H1 (cell line): Measurements from ENCODE around the gene TMEM196. TPM values are rescaled to one million over a fixed set of nuclear protein-coding genes. Genes with fewer than 3 reads are reported as not detected.

Experiments used
- CTCF ChIA-PET: fragments of 300-600 bp; sonication (Branson Sonifier 250); formaldehyde crosslinking; loops from one replicate; lab custom pipeline; 2021; ENCODE audit not compliant: partially characterized antibody; lab: Charles Lee
- POLR2A ChIA-PET: fragments of 300-600 bp; sonication (Branson Sonifier 250); formaldehyde crosslinking; loops from one replicate; lab custom pipeline; 2021; ENCODE audit warnings: inconsistent platforms; ENCODE audit not compliant: partially characterized antibody; lab: Charles Lee
- DNase-seq, 2 experiments: peaks; one replicate each; pipeline versions ENCODE4 v3.0.0 to v3.0.0-alpha.2; 2010 to 2022; ENCODE audit warnings: low spot score in 2 of 2, low read depth in 1 of 2, mixed read lengths in 1 of 2
- FAIRE-seq: peaks from 2 replicates; lab custom pipeline; 2011; peaks lifted over from hg19 to GRCh38; lab: Jason Lieb, UNC
- H2AFZ ChIP-seq: 2 replicates; pipeline ENCODE4 v1.8.1; 2012; ENCODE audit warnings: low read length, inconsistent platforms
- H2AK5ac ChIP-seq: 2 replicates; pipeline ENCODE4 v1.6.1; 2013; ENCODE audit warnings: low read depth, low read length
- H2BK120ac ChIP-seq: replicated peaks from 2 replicates; pipeline ENCODE3; 2013; ENCODE audit warnings: low read depth, low read length, inconsistent platforms
- H2BK12ac ChIP-seq: 2 replicates; pipeline ENCODE4 v1.6.1; 2013; ENCODE audit warnings: low read depth, low read length
- H2BK15ac ChIP-seq: 2 replicates; pipeline ENCODE4 v1.6.1; 2013; ENCODE audit warnings: low read length
- H2BK20ac ChIP-seq: 2 replicates; pipeline ENCODE4 v1.6.1; 2013; ENCODE audit warnings: low read length
- H2BK5ac ChIP-seq: 2 replicates; pipeline ENCODE4 v1.6.1; 2013; ENCODE audit warnings: low read depth, low read length
- H3K14ac ChIP-seq: 2 replicates; pipeline ENCODE4 v1.6.1; 2013; ENCODE audit warnings: inconsistent platforms; ENCODE audit not compliant: insufficient read length
- H3K18ac ChIP-seq: 2 replicates; pipeline ENCODE4 v1.6.1; 2013; ENCODE audit warnings: low read length; ENCODE audit errors: extremely low read depth
- H3K23ac ChIP-seq: 2 replicates; pipeline ENCODE4 v1.6.1; 2013; ENCODE audit warnings: inconsistent platforms; ENCODE audit not compliant: insufficient read length
- H3K23me2 ChIP-seq: 2 replicates; pipeline ENCODE4 v1.6.1; 2013; ENCODE audit warnings: low read depth, low read length
- H3K27ac ChIP-seq: 2 replicates; pipeline ENCODE4 v1.6.1; 2011; ENCODE audit warnings: low read depth, low read length, inconsistent platforms
- H3K27me3 ChIP-seq, 4 experiments: replicated peaks in 1 of 4; 1 replicate in 1 of 4; 2 replicates in 3 of 4; pipeline versions ENCODE4 v1.6.1 to v1.8.1; 2011 to 2013; ENCODE audit warnings: low read length in 3 of 4, mild to moderate bottlenecking in 3 of 4, inconsistent platforms in 2 of 4, mixed read lengths in 2 of 4, moderate library complexity in 1 of 4; ENCODE audit not compliant: control insufficient read depth in 3 of 4, insufficient read depth in 3 of 4; ENCODE audit errors: extremely low read depth in 1 of 4
- H3K36me3 ChIP-seq, 4 experiments: 2 replicates each; pipeline versions ENCODE4 v1.6.1 to v1.8.1; 2011 to 2013; ENCODE audit warnings: mild to moderate bottlenecking in 4 of 4, low read length in 3 of 4, moderate library complexity in 2 of 4, control low read depth in 1 of 4, inconsistent platforms in 1 of 4; ENCODE audit not compliant: insufficient read depth in 4 of 4, control insufficient read depth in 2 of 4
- H3K4ac ChIP-seq: replicated peaks from 2 replicates; pipeline ENCODE3; 2013; ENCODE audit warnings: low read length, low read depth, mixed read lengths, inconsistent platforms; ENCODE audit not compliant: insufficient read length
- H3K4me1 ChIP-seq, 4 experiments: replicated peaks in 1 of 4; 1 replicate in 1 of 4; 2 replicates in 3 of 4; pipeline versions ENCODE4 v1.6.1 to v1.8.1; 2011 to 2013; ENCODE audit warnings: low read length in 3 of 4, inconsistent platforms in 2 of 4, mixed read lengths in 1 of 4; ENCODE audit not compliant: insufficient read depth in 4 of 4, control insufficient read depth in 3 of 4
- H3K4me2 ChIP-seq, 2 experiments: 2 replicates each; pipeline versions ENCODE4 v1.6.1 to v1.8.1; 2011 to 2013; ENCODE audit warnings: low read depth in 2 of 2, low read length in 2 of 2, control low read depth in 1 of 2, inconsistent platforms in 1 of 2, mild to moderate bottlenecking in 1 of 2; ENCODE audit not compliant: insufficient read depth in 1 of 2
- H3K4me3 ChIP-seq, 4 experiments: fragments of 200-600, 300-600 bp in 1 of 4; sonication (generic), shearing (Covaris generic), sonication (Bioruptor Twin) in 1 of 4; 2 replicates each; pipeline versions ENCODE4 v1.5.1 to v1.8.1; 2011 to 2016; ENCODE audit warnings: low read length in 4 of 4, low read depth in 3 of 4, control low read depth in 2 of 4, inconsistent platforms in 2 of 4, mild to moderate bottlenecking in 2 of 4, mixed read lengths in 1 of 4, moderate library complexity in 1 of 4; ENCODE audit not compliant: insufficient read depth in 2 of 4; ENCODE audit errors: extremely low read depth in 1 of 4
- H3K56ac ChIP-seq: replicated peaks from 2 replicates; pipeline ENCODE3; 2013; ENCODE audit warnings: low read depth, mild to moderate bottlenecking, mixed read lengths, low read length, inconsistent platforms; ENCODE audit not compliant: insufficient read length
- H3K79me1 ChIP-seq: 2 replicates; pipeline ENCODE4 v1.6.1; 2013; ENCODE audit warnings: low read depth, low read length, control low read depth
- H3K79me2 ChIP-seq, 2 experiments: 2 replicates each; pipeline versions ENCODE4 v1.6.1 to v1.8.1; 2012 to 2013; ENCODE audit warnings: low read length in 2 of 2, mild to moderate bottlenecking in 2 of 2, inconsistent platforms in 1 of 2; ENCODE audit not compliant: insufficient read depth in 2 of 2, control insufficient read depth in 1 of 2
- H3K9ac ChIP-seq, 4 experiments: replicated peaks in 1 of 4; 1 replicate in 1 of 4; 2 replicates in 3 of 4; pipeline versions ENCODE4 v1.6.1 to v1.8.1; 2011 to 2013; ENCODE audit warnings: low read depth in 3 of 4, low read length in 3 of 4, control low read depth in 2 of 4, mild to moderate bottlenecking in 2 of 4, moderate library complexity in 2 of 4, inconsistent platforms in 1 of 4; ENCODE audit errors: extremely low read depth in 1 of 4
- H3K9me3 ChIP-seq, 2 experiments: 2 replicates each; pipeline versions ENCODE4 v1.6.1 to v1.8.1; 2012 to 2013; ENCODE audit warnings: mild to moderate bottlenecking in 2 of 2, moderate library complexity in 2 of 2, control low read depth in 1 of 2, inconsistent platforms in 1 of 2, low read depth in 1 of 2, low read length in 1 of 2, mixed read lengths in 1 of 2; ENCODE audit not compliant: insufficient read depth in 2 of 2
- H4K20me1 ChIP-seq, 2 experiments: replicated peaks in 1 of 2; 2 replicates each; pipeline versions ENCODE3 to v1.8.1; 2011 to 2013; ENCODE audit warnings: inconsistent platforms in 2 of 2, low read length in 2 of 2, mild to moderate bottlenecking in 1 of 2; ENCODE audit not compliant: insufficient read depth in 2 of 2, control insufficient read depth in 1 of 2
- H4K5ac ChIP-seq: 2 replicates; pipeline ENCODE4 v1.6.1; 2013; ENCODE audit warnings: low read length, low read depth, mixed read lengths, inconsistent platforms; ENCODE audit not compliant: insufficient read length
- H4K8ac ChIP-seq: 2 replicates; pipeline ENCODE4 v1.8.0; 2013; ENCODE audit warnings: mild to moderate bottlenecking, moderate library complexity, low read length, inconsistent platforms; ENCODE audit not compliant: insufficient read depth; ENCODE audit errors: extremely low read depth
- H4K91ac ChIP-seq: replicated peaks from 2 replicates; pipeline ENCODE3; 2013; ENCODE audit warnings: low read length, mixed read lengths, inconsistent platforms; ENCODE audit not compliant: insufficient read length
- CREB1 ChIP-seq: IDR thresholded peaks from 2 replicates; pipeline ENCODE4 v1.6.1; 2012; ENCODE audit warnings: inconsistent platforms
- CTCF ChIP-seq, 3 experiments: IDR thresholded peaks; 1 replicate in 2 of 3; 2 replicates in 1 of 3; pipeline versions ENCODE4 v1.5.1 to v1.6.1; 2011; ENCODE audit warnings: low read length in 3 of 3, mild to moderate bottlenecking in 3 of 3, inconsistent platforms in 2 of 3, low read depth in 1 of 3, moderate library complexity in 1 of 3; ENCODE audit not compliant: insufficient read depth in 1 of 3; ENCODE audit errors: control extremely low read depth in 1 of 3
- EP300 ChIP-seq, 2 experiments: IDR thresholded peaks; 1 replicate in 1 of 2; 2 replicates in 1 of 2; pipeline ENCODE4 v1.6.1; 2011 to 2012; ENCODE audit warnings: low read depth in 2 of 2, low read length in 2 of 2, mild to moderate bottlenecking in 2 of 2, borderline replicate concordance in 1 of 2, inconsistent platforms in 1 of 2, moderate library complexity in 1 of 2
- GABPA ChIP-seq: IDR thresholded peaks from 2 replicates; pipeline ENCODE4 v1.6.1; 2011; ENCODE audit warnings: mild to moderate bottlenecking, low read length, moderate library complexity, borderline replicate concordance; ENCODE audit not compliant: insufficient read depth
- KDM1A ChIP-seq: fragments of 200-600, 300-600 bp; sonication (generic); IDR thresholded peaks from 2 replicates; pipeline ENCODE4 v1.7.1; 2016; ENCODE audit warnings: mild to moderate bottlenecking, low read length, borderline replicate concordance
- MAFK ChIP-seq: IDR thresholded peaks from 2 replicates; pipeline ENCODE4 v1.6.1; 2012; ENCODE audit warnings: low read depth, mild to moderate bottlenecking, improper control_type of control experiment, low read length
- RAD21 ChIP-seq, 2 experiments: IDR thresholded peaks in 1 of 2; conservative IDR thresholded peaks in 1 of 2; 2 replicates each; pipeline ENCODE4 v1.6.1; 2011; ENCODE audit warnings: low read depth in 2 of 2, low read length in 2 of 2, improper control_type of control experiment in 1 of 2, inconsistent platforms in 1 of 2, mild to moderate bottlenecking in 1 of 2, moderate library complexity in 1 of 2
- WGBS, 2 experiments: shearing (Covaris generic) in 1 of 2; methylation state at CpG; one replicate each; pipeline versions ENCODE4 v1.1.6 to v1.1.7; 2013 to 2015; ENCODE audit warnings: low lambda C conversion rate in 2 of 2, mixed read lengths in 2 of 2, inconsistent platforms in 1 of 2, low coverage in 1 of 2, missing lambda C conversion rate in 1 of 2; ENCODE audit not compliant: insufficient replicate concordance in 2 of 2, insufficient coverage in 1 of 2, insufficient read length in 1 of 2; ENCODE audit errors: extremely low coverage in 1 of 2, missing lambda C conversion rate in 1 of 2; 5-methylcytosine and 5-hydroxymethylcytosine counted together
- polyA plus RNA-seq, 7 experiments: library from polyadenylated mRNA; depleted of rRNA in 3 of 7; stranded (reverse) in 5 of 7; unstranded in 2 of 7; fragments of >200 nt in 5 of 7; fragments of 200-250 nt in 2 of 7; gene quantifications; 1 replicate in 5 of 7; 2 replicates in 1 of 7; 4 replicates in 1 of 7; pipeline versions ENCODE4 v1.2.1 to v1.2.3, GENCODE V29; 2011 to 2013; ENCODE audit warnings: missing spikeins in 2 of 7, mixed read lengths in 2 of 7
- total RNA-seq: library from RNA; stranded (reverse); fragmentation: NEBNext Ultra II Directional; extraction: Animal tissue kit (Norgen Biotek cat#: 25700); gene quantifications from 2 replicates; pipeline ENCODE4 v1.2.1, GENCODE V29; 2021

Gene TMEM196
- total and polyA plus RNA-seq, 2 of the 8 experiments (the other 6 are each of a cell fraction or from before 2014, with no cell fraction given), result 0.06 to 0.07 TPM

- Histone ChIP-seq H2AK5ac (no peak overlapping the region), H4K5ac (no peak overlapping the region), H2BK15ac (no peak overlapping the region), H2BK5ac (no peak overlapping the region), H3K56ac (no peak overlapping the region), H3K4me2 (no peak overlapping the region), H3K9ac (no peak overlapping the region), H3K4me1 (no peaks in the 10 kb centered on the region), H2BK120ac (no peak overlapping the region), H3K4ac (no peak overlapping the region), H2BK12ac (no peak overlapping the region), H3K9me3 (no peaks in the 10 kb centered on the region), H2BK20ac (no peak overlapping the region), H4K91ac (no peak overlapping the region), H3K79me2 (peaks cover 0 to under 1% of the 10 kb centered on the region in 2 experiments; a peak in 1 of 4 replicates), H3K23ac (no peak overlapping the region), H3K36me3 (no peaks in the 10 kb centered on the region), H3K23me2 (no peaks in the 10 kb centered on the region; the same call in 1 of the 2 replicates), H2AFZ (no peak overlapping the region), H3K27me3 (no peaks in the 10 kb centered on the region), H3K18ac (no peak overlapping the region), H4K8ac (no peak overlapping the region), H3K79me1 (no peaks in the 10 kb centered on the region), H3K14ac (no peak overlapping the region), H3K4me3 (no peak overlapping the region), H4K20me1 (no peaks in the 10 kb centered on the region), H3K27ac (no peak overlapping the region)
- DNase-seq (no peak), FAIRE-seq (peak; percentile 63)
- ChIA-PET POLR2A (no interaction called here), CTCF (interaction anchor here (0.6 to 4.1 kb wide), 41 partner anchors 9 to 1942 kb away, joined by 3 to 30 read pairs (median 4); no protein-coding TSS in a partner anchor)
- no peak for TF ChIP-seq CREB1
- TF ChIP-seq EP300 (IDR thresholded peaks at IDR 0.05; ENCODE audit: borderline replicate concordance in 1 of 2, low read depth in 2 of 2, low read length in 2 of 2), result no peak
- no peak for TF ChIP-seq MAFK
- no peak for TF ChIP-seq GABPA
- peak in 2 of 3 experiments; percentile 24 to 48; a peak in 2 of 4 replicates for TF ChIP-seq CTCF (IDR thresholded peaks at IDR 0.05; ENCODE audit: control extremely low read depth in 1 of 3, insufficient read depth in 1 of 3, low read depth in 1 of 3, low read length in 3 of 3)
- TF ChIP-seq RAD21 (IDR thresholded peaks at IDR 0.05 in 1 of 2, conservative IDR thresholded peaks at IDR 0.05 in 1 of 2; ENCODE audit: low read depth in 2 of 2, low read length in 2 of 2), result peak; percentile 61 to 62
- no peak for TF ChIP-seq KDM1A
- 75% methylated on average over 1 of the region's 1 CpG; no CpG with 5 or more reads in 1 of the 2 experiments for WGBS, 2 experiments
These were observed 59.7 kb downstream of the TMEM196 start for GRCh38 chr7:19713676-19714075.
